ENCODE data around the gene AAGAB.
A peak's percentile ranks its signal among the peaks of the same experiment; 100 is the strongest.
"Not testable (repeated sequence)": the region's sequence is repeated elsewhere in the genome, so short reads cannot be mapped to it uniquely, and the experiment has no call there.

The AAGAB gene, protein sequence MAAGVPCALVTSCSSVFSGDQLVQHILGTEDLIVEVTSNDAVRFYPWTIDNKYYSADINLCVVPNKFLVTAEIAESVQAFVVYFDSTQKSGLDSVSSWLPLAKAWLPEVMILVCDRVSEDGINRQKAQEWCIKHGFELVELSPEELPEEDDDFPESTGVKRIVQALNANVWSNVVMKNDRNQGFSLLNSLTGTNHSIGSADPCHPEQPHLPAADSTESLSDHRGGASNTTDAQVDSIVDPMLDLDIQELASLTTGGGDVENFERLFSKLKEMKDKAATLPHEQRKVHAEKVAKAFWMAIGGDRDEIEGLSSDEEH

DNA sequence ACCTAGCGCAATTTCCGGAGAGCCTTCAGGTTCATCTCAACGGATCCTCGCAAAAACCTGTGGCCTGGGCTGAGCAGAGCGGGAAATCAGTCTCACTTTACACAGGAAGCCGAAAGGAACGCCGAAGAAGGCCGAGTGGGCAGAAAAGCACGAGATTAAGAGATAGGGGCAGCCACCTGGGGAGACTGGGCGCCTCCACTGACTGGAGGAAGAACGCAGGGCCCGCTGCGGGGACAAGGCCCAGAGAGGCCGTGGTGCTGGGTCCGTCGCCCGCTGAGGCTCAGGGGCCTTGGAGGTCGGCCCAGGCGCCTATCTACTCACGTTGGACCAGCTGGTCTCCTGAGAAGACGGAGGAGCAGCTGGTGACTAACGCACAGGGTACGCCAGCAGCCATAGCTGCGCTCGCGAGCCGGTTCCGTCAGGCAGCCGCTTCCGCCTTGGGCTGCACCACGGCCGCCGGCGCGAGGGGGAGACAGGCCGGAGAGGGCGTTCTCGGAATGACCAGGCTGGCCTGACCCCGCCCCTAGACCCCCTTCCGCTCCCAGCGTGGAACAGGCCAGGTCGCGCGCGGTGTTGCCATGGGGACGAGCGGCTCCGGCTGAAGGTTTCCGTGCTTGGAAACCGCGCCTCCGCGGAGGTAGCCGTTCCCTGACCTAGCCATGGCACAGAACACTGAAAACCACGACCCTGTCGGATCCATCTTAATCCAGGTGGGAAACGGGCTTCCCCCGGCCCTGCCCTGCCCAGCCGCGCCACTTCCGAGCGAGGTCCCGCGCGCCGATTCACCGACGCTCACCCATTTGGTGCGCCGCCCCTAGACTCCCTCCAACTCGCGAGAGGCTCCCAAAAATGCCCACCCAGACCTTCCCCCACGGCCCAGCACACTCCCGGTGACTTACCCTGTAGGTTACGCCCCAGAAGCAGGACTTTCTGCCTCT is at the start of gene AAGAB, which contains the start of gene IQCH:
TSS of gene AAGAB (minus strand) at position 424 of the 938 bp plus-strand sequence. CDS start at position 394, 30 bp downstream.
TSS of gene IQCH (plus strand) at position 549 of the 938 bp plus-strand sequence. CDS start at position 660, 111 bp downstream.
- peak; percentile 91 to 99 (median 98) for DNase-seq

DNA sequence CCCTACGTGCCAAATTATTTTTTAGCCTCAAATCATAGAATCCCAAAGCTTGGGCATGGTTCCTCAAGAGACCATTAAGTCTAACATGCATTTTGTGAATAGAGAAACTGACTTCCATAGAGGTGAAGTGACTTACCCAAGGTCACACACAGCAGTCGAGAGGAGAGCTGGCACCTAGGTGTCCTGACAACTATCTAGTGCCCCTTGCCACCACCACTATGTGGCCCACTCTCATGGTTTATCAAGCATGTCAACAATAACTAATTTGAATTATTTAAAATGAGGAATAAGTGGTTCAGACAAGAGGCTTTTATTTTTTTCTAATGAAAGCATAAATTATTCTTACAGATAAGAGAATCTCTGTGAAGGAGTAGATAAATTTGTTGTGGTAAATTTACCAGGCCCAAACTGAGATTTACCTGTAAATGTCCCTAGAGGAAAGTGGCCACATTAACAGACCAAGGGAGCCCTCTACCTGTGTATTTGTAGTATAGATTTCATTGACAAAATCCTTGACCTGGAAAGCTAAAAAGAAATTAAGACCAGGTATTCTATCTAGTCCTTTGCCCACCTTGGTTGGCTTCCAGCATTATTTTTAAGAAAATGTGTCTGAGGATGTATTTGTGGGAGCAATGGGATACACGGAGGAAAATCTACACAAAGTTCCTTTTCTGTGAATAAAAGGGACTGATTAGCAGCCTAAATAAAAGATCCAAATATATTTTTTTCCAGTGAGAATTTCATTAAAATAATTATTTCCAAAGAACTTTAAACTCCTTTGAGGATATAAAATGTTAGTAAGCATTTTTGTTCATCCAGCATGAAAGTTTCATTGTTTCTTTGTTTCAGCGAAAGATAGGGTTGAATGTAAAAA is 49.3 kb upstream of the AAGAB start:
- peak; percentile 6 to 74 (median 12) for DNase-seq

DNA sequence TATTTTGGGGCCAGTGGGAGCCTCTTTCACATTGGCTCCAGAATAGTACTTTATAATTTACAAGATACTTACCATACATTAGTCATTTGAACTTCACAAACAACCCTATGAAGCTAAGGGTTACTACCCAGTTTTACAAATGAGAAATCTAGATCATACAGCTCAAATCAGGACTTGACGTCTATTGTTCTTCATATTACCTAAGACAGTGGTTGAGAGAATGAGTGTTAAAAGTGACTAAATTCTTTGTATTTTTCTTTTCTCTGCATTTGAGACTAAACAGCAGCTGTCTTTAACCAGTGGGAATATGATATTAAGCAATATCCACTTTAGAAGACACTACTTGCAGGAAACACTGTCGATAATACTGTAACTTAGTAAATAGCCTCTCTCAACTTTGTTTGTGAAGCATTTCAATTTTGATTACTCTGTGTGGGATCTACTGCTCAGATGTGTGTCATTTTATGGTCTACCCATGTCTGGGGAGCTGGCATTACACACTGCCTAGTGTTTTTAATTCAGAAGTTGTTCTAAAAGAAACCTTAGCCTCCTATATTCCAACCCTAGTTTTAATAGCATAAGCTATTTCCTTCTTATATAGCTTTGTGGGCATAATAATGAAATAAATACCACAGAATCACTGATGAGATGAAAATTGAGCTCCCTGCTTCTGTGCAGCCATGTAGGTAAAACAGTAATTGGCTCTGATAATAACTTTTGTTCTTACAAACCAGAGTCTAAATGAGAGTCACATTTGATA is 46.0 kb upstream of the AAGAB start:
- no peak for DNase-seq

DNA sequence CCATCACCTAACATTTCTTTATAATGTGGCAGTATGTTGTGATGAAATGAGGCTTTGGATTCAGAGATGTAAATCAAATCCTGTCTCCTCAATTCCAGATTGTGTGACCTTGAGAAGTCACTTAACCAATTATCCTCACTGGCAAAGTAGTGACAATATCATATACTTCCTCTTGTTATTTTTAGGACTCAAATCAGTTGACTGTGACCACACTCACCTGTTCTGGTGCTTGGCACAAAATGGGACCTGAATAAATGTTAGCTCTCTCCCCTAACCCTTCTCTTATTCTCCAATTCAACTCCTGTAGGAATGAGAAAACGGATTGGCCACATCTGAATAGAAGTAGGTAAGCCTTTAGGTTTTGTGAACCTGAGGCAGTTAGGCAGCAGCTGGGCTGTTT is 42.2 kb upstream of the AAGAB start:
- peak in 1 of 3 experiments; percentile 17 for DNase-seq

DNA sequence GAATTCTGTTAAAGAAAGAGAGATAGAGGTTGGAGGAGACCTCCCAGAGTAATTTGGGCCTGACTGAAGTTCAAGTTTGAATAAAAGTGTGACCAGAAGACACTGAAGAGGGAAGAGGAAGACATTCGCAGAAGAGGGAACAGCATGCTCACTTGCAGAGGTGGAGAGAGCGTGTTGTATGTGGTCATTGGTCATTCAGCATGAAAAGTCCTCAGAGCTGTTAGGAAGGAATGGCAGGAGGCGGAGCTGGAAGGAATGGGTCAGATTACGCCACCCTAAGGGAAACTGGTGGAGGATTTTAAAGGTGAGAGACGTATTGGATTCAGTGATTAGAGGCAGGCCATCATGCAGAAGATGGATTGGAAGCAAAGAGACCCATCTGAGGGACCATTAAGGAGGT is 41.7 kb upstream of the AAGAB start:
- DNase-seq: peak in 1 of 3 experiments; percentile 3

DNA sequence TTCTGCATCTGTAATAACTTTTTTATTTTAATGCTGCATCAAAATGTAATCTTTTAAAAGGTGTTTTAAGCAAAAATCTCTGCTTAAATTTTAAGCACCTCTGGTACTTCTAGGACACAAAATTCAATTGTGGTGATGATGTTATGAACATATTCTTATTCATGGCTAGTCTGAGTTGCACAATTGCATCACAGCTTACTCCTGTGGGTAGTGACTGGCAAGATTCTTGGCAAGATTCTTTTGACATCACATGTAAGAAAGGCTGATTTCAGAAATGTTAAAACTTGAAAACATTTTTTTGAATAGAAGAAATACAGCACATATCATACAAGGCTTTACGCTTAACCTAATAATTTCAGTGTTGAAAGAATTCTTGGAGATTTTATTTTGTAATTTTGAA is 35.9 kb upstream of the AAGAB start:
- no peak for DNase-seq

DNA sequence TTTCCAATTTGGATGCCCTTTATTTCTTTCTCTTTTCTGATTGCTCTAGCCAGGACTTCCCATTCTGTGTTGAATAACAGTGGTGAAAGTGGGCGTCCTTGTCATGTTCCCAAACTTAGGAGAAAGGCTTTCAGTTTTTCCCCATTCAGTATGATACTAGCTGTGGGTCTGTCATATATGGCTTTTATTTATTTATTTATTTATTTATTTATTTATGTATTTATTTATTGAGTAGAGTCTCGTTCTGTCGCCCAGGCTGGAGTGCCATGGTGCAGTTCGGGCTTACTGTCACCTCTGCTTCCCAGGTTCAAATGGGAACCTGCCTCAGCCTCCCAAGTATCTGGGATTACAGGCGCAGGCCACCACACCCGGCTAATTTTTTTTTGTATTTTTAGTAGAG is 31.9 kb upstream of the AAGAB start:
- not testable (repeated sequence) for DNase-seq

DNA sequence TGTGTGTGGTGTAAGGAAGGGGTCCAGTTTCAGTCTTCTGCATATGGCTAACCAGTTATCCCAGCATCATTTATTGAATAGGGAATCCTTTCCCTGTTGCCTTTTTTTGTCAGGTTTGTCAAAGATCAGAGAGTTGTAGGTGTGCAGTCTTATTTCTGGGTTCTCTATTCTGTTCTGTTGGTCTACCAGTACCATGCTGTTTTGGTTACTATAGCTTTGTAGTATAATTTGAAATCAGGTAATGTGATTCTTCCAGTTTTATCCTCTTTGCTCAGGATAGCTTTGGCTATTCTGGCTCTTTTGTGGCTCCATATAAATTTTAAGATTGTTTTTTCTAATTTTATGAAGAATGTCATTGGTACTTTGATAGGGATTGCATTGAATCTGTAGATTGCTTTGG is 31.2 kb upstream of the AAGAB start:
- not testable (repeated sequence) for DNase-seq

DNA sequence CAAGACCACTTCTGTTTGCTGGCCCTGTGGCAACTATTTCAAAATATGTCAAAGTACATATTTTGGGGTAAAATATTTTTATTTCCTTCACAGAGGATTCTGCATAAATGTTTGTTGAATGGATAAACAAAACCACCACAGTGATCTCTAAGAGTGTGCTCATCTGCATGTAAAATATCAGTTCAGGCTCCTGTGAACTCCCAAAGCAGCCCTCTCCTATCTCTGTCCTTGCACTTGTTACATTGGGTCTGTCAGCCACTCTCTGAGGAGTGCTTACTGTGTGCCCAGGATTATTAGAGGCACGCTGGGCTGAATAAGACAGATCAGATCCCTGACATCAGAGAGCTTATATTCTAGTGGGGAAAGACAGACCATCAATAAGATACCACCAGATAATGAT is 27.3 kb upstream of the AAGAB start:
- no peak for DNase-seq

DNA sequence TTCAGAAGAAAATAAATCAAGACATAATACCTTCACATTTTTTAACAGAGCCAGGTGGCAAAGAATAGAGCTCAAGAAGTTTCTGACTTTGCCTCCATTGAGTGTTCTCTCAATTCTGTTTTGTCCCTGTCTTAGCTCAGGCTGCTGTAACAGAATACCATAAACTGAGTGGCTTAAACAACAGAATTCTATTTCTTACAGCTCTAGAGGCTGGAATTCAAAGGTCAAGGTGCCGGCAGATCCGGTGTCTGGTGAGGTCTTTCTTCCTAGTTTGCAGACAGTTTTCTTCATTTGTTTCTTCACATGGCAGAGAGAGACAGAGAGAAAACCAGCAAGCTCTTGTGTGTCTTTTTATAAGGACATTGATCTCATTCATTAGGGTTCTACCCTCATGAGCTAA is 25.8 kb upstream of the AAGAB start:
- no peak for DNase-seq

DNA sequence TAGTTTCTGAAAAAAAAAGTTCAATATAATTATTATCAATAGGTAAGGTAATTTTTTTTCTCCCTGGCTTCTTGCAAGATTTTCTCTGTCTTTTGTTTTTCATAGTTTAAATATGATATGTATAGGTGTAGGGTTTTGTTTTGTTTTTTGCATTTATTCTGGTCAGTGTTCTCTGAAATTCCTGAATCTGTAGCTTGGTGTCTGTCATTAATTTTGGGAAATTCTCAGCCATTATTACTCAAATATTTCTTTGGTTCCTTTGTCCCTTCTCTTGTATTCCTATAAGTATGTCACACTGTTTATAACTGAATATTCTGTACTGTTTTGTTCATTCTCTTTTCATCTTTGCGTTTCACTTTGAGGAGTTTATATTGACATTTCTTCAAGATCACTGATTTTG is 22.2 kb upstream of the AAGAB start:
- no peak for DNase-seq

DNA sequence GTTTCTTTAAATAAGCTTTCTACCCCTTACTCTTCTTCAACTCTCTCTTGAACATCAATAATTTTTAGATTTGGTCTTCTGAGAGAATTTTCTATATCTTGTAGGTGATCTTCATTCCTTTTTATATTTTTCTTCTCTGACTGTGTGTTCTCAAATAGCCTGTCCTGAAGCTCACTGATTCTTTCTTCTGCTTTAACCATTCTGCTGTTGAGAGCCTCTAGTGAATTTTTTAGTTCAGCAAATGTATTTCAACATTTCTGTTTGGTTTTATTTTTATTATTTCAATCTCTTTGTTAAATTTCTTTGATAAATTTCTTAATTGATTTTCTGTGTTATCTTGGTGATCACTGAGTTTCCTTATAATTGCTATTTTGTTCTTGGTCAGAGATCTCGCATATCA is 19.8 kb upstream of the AAGAB start:
- DNase-seq: no peak

DNA sequence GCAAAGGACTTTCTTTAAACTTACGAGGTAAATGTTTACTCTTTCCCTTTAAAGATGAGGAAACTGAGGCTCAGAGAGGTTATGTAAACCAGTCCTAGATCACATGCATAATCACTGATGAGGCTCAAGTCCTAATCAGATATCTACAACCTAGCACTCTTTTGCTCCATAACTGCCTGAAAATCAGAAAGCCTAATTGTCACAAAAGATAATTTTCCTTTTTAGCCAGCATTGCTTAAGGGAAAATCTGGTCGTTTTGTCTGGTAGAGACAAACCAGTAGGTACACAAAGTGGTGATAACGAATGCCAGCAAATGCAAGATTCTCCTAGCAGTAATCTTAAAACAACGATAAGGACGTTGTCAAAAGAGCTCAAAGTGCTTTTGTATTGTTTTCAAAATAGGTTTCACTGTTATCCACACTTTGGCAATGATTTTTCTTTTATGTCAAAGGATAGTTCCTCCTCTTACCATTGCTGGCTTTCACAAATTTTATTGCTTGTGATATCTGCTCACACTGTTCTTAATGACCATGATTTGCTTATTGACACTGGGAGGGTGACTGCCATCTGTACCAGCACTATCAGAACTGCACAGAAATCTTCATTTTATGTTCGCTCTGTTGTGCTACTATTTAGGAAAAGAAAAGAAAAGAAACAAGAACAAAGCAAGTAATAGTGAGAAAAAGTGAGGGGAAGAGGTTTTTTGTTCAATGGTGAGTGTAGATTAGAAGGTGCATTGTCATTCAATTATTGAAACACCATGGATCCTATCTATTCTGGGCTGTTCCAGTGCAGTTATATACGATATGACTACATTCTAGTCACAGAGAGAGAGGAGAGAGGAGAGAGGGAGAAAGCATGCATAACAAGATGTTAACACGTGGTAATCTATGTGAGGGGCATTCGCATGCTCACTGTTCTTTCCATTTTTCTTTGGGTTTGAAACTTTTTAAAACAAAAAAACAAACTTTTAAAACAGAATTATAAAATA is 13.8 kb upstream of the AAGAB start:
- no peak for DNase-seq

DNA sequence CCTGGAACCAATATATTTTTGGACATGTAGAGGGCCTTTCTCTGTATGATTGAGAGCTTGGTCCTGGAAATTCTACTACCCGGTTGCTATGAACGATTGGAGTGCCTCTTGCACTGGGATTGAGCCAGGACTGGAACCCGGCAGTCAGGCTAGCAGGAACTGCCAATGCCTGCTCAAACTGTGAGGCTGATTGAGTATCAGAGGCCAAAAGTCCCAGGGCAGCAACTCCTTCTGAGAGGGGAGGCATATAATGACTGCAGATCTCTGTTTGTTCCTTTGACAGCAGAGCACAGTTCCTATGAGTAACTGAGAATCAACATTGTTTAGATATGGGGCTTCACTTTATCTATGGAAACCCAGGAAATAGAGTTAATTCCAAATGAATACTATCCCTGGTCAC is 13.0 kb upstream of the AAGAB start:
- no peak for DNase-seq

DNA sequence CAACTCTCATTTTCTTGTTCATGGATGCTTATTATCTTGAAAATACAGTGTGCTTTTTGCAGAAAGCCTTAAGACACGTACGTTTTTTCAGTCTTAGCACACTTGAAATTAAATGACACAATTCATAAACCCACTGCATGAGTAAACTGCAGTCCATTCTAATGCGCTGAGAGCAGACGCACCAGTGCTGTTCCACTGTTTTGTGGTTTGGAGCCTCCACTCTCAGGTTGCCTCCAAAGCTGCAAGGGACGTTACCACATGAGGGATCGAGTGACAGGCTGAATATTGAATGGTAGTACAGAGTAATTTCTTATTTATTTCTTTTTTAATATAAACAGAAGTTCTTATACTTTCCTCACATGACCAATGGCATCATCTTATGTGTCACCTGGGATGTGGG is 12.4 kb upstream of the AAGAB start:
- DNase-seq: no peak

DNA sequence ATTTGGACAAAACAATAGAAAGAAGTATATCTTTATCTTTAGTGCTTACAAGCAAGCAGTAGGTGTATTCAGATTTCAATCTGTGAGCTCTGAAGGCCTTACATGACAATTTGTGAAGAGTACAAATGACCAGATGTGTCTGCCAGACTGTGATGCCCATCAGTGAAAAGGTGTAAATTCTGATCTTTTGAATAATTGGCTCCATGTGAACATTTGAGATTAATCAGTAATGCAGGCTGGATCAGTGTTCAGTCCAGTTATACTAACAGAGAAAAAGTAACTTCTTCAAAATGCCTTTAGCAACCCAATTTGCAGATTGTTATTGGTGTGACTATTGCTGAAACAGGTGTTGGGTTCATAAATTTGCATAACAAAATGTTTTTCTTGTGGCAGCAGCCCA is 5.3 kb upstream of the AAGAB start:
- DNase-seq: no peak

DNA sequence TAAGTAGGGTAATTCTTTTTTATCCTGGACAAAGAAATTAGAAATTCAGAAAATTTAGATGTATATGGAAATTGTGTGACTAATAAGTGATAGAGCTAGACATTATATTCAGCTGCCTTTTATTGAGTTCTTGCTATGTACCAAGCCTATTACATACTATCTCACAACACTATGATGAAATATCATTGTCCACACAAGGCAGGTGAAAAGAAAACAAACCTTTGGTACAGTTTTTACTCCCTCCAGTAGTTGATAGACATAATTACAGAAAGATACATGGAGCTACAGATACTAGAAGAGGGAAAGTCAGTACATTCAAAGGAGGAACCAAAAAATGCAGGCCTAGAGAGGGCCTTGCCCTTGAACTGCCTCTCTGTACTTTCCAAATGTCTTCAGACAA is 4.9 kb upstream of the AAGAB start:
- no peak for DNase-seq

DNA sequence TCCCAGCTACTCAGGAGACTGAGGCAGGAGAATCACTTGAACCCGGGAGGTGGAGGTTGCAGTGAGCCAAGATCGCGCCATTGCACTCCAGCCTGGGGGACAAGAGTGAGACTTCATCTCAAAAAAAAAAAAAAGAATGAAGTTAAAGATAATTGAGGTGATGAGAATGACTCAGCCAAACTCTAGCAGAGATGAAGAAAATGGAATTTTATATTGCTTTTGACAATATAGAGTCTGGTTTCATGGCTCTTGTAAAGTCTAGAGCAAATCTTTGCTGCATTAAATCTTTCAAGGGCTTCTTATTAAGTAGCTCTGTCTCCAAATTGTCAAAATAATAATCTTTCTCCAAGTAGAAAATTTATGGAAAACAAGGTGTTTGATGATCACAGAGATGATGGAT is 4.0 kb upstream of the AAGAB start:
- DNase-seq: not testable (repeated sequence)

DNA sequence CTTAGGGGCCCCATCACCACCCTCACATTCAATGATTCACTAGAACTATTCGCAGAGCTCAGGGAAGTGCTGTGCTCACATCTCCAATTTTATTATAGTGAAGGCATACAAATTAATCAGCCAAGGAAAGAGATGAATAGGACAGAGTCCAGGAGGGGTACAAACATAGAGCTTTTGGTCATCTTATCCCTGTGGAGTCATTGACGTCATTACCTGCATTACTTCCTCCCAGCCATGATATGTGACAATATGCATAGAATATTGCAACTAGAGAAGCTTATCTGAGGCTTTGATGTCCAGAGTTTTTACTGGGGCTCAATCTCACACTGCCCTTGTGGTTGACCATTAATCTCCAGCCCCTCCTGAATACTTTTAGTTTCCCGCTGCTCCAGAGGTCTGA is 1.6 kb upstream of the AAGAB start:
- DNase-seq: no peak

DNA sequence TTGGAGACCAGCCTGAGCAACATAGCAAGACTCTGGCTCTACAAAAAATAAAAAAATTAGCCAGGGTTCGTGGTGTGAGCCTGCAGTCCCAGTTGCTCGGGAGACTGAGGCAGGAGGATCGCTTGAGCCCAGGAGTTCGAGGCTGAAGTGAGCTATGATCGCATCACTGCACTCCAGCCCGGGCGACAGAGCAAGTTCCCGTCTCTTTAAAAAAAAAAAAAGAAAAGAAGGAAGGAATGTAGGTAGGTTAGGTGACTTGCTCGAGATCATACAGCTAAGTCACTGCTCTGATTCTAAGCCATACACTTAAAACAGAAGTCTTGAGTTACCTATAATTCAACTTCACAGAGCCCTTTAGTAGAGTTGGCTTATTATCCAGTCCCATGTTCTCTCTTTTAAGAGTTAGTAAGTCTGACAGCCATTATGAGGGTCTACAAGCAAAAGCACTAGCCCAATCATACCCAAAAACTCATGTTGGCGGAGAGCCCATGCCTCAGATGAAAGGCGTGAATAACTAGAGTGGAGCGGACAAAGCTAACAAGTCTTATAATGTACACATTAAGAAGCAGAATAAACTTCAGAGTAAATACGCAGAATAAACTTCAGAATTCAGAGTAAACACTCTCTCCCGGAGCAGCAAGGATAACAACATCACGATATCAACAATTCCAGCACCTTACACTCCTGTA is 768 bp downstream of the AAGAB start:
- peak in 1 of 3 experiments; percentile 80 for DNase-seq
